HG03045 (cell line): ENCODE measurements around the gene ADM2.

ENCODE experiments used
- ATAC-seq: cut with Tn5 transposase; IDR thresholded peaks from one replicate; pipeline ENCODE4 v1.9.1; 2021; ENCODE audit warnings: mild to moderate bottlenecking, moderate library complexity; ENCODE audit not compliant: unreplicated experiment

The ADM2 gene

DNA sequence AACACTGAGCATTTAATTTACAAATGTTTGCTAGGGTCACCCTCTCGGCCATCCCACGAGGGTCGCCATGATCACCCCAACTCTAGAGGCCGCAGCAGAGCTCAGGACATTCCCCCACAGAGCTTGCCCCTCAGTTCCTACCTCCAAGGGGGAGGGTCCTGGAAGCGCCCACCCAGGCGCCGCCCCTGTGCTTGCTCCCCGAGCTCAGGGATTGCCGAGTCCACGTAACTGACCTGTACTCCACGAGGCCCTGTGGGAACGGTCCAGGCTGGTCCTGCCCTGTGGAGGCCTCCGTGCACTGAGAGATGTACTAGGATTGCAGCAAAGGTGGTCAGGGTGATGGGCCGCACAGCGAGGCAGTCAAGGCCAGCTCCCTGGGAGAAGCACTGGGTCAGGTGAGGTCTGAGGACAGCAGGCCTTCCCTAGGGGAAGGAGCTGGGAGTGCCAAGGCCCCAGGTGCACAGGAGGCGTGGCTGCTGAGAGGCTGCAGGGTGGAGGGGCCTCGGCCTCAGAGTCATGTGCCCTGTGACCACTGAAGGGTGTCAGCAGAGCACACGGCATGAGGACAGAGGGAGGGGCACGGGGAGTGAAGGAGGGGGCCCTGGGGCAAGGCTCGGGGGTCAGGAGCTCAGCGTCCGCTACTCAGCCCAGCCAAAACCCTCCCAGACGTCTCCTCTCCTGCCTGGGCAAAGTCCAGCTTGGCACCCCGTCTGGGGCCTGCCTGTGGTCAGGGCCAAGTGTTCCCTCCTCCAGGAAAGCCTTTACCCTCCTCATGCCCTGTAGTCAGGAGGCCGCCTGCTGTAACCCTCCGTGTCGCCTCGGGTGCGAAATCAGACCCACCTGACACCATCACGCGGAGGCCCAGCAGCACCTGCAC, 2.9 kb downstream of the ADM2 start:
- ATAC-seq = no peak

DNA sequence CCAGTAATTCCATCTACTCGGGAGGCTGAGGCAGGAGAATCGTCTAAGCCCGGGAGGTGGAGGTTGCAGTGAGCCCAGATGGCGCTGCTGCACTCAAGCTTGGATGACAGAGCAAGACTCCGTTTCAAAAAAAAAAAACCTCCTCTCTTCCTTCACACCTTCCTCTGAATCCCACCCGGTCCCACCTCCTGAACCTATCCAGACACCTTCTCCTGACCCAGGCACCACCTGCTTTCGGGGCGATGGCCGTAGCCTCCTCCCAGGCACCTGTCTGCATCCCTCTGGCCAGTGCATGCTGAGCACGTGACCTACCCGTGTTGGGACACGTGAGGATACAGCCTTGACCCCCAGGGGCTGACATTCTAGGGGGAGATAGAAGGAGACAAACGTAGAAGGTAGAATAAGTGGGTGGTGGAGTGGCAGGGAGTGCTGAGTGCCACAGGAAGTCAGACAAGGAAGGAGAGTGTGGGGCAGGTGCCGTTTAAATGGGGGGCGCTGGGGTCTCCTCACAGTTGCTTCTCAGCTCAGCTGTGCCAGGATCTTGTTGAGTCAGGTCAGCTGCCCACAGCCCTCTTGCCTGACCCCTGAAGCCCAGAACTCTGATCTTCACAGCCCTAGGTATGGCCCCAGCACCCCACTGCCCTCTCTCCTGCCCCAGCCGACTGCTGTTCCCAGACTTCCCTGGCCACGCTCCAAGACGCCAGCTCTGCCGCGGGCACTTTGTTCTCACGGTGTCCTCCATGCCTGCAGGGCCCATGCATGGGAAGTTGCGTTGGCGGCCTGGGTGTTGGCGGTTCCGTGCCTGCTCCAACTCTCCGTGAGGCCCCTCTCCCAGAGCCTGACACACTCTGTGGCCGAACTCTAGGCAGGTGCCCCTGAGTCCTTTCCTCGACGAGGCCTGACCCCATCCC, 4.1 kb downstream of the ADM2 start:
- no peak for ATAC-seq

DNA sequence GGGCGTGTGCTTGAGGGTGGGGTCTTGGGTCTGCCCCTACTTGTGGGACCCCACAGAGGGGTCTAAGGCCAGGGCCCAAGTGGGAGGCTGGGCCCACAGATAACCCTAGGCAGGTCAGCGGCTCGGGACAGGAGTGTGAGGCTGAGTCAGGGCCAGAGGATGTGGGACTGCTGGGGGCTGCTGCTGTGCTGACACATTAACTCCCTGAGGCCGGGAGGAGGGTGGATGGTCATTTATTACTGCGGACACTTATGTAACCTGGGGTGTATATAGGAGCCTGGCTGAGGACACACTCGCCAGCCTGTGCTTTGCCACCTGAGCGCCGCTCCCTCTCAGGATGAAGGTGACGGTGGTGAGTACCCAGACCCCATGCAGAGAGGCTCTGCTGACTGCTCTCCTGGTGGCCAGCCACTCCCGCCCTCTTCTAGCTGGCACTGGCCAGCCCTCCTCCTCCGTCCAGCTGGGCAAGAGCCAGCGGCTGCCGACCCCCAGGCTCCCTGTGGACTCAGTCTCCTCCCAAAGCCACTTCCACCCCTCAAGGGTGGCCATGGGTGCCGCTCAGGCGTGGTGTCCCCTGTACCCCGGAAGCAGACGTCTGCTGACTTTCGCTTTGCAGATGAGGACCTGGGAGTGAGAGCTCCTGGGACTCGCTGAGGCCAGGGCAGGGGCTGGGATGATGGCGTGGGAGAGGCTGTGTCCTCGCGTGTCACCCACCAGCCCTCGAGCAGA, 5.4 kb downstream of the ADM2 start, which contains the start of gene MIOX:
TSS of gene MIOX (plus strand) at position 299 of the 729 bp plus-strand sequence. CDS start at position 338, 39 bp downstream.
- no peak for ATAC-seq

DNA sequence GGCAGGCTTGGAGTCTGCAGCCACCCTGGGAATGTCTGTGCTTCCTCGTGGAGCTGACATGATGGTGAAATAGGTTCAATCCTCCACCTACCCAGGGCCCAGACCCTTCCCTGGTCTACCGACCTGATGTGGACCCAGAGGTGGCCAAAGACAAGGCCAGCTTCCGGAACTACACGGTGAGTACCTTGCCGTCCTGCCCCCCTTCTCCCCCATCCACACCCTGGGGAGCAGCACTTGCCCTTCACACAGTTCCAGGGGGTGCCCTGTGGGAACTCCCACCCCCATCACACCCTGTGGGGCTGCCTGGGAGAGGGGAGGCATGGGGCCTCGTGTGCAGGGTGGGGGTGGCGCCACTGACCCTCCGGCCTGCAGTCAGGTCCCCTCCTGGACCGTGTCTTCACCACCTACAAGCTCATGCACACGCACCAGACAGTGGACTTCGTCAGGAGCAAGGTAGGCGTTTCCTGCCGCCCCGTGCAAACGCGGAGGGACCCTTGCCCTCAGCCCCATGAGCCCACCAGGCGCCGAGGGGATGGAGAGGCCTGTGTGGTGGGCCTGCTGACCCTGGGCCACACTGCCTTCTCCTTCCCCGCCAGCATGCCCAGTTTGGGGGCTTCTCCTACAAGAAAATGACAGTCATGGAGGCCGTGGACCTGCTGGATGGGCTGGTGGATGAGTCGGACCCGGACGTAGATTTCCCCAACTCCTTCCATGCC, 6.1 kb downstream of the ADM2 start:
- ATAC-seq = no peak

DNA sequence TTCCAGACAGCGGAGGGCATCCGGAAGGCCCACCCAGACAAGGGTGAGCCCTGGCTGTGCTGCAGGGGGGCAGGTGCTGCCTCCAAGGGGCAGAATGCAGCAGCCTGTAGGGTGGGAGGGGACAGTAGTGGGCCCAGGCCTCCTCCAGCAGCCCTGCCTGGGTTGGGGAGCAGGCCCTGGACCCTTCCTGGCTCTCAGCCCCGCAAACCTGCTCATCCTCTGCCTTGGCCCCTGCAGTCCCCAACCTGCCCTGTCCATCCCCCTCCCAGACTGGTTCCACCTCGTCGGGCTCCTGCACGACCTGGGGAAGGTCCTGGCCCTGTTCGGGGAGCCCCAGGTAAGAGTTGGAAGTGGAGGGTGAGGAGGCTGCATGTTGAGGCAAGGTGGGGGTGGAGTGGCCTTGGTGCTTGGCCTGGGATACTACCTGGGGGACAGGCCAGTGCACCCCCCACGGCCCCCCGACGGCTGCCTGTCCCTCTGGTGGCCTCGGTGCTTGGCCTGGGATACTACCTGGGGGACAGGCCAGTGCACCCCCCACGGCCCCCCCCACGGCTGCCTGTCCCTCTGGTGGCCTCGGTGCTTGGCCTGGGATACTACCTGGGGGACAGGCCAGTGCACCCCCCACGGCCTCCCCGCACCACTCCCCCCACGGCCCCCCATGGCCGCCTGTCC, 6.8 kb downstream of the ADM2 start:
- ATAC-seq = no peak

DNA sequence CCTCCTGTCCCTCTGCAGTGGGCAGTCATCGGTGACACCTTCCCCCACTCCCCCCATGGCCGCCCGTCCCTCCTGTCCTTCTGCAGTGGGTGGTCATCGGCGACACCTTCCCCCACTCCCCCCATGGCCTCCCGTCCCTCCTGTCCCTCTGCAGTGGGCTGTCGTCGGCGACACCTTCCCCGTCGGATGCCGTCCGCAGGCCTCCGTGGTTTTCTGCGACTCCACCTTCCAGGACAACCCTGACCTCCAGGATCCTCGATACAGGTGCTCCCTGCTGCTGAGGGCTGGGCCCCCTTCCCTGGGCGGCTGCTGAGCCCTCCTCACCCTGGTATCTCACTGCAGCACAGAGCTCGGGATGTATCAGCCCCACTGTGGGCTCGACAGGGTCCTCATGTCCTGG, 7.5 kb downstream of the ADM2 start:
- ATAC-seq = no peak

DNA sequence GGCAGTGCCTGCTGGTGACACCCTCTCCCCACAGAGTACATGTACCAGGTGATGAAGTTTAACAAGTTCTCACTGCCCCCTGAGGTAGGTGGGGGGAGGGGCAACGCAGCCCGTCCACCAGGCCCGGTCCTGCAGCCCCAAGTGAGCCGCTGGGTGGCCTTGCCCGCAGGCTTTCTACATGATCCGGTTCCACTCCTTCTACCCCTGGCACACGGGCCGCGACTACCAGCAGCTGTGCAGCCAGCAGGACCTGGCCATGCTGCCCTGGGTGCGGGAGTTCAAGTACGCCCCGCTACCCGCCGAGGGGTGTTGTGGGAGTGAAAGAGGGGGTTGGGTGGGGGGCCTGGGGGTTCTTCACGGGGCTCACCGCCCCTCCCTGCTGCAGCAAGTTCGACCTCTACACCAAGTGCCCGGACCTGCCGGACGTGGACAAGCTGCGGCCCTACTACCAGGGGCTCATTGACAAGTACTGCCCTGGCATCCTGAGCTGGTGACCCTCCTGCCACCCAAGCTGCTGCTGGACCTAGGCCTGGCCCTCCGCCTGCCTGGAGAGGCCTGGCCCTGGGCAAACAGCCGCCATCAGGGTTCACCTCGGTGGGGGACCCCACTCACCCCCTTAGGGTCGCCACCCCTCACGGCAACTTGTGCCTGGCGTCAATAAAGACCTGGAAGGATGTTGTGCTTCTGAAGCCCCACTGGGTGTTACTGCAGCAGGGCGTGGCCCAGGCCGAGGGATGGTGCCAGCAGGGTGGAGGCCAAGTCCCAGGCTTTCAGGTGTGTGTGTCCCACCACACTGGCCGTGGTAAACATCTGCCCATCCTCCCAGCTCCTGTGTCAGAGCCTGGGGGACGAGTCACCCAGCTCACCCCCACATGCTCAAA, 8.3 kb downstream of the ADM2 start:
- ATAC-seq = no peak

DNA sequence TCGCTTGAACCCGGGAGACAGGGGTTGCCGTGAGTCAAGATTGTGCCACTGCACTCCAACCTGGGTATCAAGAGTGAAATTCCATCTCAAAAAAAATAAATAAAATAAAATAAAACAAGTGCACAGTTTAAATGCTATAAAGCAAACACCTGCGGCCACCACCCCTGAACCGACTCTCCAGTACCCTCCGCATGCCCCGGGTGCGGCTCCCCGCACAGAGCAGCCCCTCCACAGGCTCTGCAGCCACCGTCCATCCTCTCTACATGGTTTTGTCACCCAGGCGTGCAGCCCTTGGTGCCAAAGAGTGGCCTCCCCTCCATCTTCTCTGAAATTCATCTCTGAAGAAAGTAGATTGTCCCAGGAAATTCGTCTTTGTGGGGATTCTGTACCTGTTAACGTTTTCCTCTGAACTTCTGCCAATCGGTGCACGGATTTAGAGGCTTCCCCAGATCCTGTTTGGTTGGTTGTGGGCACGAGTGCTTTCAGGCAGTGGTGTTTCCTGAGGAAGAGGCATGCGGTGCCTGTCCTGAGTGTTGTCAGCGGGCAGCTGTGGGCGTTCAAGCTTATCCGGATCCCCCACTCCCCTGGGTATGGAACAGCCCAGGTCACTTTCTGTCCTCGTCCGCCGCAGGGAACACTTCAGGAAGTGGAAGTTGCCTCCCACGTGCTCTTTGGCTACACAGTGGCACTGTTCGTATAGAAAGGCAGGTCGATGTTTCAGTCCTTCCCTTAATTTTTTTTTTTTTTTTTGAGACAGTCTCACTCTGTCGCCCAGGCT, 9.4 kb downstream of the ADM2 start:
- ATAC-seq = no peak

DNA sequence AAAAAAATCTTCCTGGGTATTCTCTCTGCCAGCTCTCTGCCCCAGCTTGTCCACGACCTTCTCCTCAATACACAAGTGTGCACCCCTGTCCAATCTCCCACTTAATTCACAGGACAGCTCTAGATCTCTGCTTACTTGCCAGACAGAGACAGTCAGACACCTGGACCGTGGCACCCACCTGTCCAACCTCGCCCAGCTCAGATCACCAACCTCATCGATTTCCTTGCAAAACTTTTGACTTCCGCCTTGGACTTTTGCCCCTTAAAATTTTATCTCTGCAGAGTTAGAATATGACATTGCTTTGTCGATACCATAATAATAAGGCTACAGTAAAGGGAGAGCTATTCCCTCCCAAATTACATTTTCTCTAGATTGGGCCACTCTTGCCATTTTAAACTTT, 15.8 kb downstream of the ADM2 start:
- ATAC-seq = no peak

DNA sequence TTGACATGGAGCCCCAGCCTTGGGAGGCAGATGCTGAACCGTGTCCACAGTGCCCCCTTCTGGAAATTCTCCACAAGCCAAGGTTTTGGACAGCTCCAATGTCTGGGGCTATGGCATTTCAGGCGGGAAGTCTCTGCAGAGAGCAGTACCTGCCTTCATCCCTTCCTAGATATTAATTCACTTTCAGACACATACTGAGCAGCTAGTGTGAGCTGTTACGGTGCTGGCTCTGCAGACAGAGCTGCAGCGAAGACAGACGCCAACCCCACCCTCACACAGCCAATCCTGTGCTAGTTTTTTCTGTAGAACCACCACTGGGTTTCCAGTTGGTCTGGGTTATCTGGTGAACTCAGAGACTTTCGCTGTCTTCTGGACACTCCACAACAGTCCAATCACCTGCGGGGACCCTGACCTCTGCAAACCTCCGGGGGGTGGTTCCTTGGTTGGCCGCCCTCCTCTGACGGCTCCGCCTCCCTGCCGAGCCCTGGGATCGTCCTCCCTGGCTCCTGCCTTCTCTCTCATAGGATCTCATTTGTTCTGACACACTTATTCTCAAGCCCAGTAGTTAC, 17.1 kb downstream of the ADM2 start:
- ATAC-seq = no peak

DNA sequence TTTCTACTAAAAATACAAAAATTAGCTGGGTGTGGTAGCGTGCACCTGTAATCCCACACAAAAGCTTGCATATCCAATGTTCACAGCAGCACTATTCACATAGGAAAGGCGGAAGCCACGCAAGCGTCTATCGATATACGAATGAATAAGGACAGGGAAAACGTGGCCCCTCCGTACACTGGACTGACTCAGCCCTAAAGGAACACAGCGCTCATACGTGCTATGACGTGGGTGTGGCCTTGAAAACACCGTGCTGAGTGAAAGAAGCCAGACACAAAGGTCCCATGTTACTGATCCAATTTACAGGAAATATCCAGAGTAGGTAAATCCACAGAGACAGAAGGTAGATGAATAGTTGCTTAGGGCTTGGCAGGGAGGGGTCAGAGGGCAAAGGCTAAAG, 19.1 kb downstream of the ADM2 start:
- ATAC-seq = no peak

DNA sequence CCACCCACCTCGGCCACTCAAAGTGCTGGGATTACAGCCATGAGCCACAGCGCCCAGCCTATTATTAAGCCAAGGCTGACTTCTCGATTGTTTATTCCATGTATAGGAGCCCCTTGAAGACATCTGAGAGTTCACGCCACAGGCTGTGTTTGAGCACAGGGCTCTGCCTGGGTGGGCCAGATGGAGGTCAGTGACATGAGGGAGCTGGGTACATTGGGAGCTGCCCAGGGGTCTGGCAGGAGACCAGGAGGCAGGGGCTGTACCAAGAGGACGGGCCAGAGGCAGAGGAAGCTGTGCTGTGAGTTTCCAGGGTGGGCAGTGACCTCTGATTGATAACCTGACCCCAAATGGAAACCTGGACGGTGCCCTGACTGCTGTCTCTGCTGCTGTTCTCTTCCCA, 20.8 kb downstream of the ADM2 start:
- ATAC-seq = no peak

DNA sequence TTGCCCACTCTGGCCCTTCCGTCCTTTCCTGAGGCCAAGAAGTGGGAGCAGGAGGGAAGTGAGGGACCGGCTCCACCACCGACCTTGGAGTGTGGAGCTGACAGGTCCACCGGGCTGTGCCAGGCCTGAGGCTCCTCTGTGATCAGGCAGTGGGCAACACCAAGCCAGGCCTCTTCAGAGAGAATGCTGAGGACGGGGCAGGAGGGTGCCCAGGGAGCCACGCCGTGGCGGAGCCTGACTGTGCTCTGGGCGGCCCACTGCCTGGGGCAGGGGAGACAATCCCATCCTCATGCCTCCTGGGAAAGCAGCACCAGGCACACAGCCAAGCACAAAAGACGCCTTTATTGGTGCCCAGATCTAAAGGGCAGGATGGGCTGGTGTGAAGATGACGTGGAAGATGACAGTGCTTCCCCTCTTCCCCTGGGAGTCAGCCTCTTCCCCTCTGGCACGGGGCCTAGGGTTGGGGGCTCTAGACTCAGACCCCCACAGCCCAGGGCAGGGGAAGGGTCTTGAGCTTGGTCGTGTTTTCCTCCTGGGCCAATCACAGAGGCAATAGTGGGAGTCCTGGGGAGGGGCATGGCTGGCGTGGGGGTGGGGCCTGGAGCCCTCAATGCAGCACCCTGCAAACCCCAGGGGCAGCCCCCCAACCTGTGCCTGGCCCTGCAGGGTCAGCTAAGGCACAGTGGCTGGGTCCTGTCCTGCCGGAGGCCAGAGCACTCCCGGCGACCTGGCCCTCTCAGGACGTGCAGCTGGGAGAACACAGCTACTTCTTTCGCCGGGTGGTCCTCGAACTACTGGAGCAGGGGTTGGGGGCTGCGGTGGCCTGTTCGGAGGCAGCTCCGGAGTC, 21.5 kb downstream of the ADM2 start:
- no peak for ATAC-seq

DNA sequence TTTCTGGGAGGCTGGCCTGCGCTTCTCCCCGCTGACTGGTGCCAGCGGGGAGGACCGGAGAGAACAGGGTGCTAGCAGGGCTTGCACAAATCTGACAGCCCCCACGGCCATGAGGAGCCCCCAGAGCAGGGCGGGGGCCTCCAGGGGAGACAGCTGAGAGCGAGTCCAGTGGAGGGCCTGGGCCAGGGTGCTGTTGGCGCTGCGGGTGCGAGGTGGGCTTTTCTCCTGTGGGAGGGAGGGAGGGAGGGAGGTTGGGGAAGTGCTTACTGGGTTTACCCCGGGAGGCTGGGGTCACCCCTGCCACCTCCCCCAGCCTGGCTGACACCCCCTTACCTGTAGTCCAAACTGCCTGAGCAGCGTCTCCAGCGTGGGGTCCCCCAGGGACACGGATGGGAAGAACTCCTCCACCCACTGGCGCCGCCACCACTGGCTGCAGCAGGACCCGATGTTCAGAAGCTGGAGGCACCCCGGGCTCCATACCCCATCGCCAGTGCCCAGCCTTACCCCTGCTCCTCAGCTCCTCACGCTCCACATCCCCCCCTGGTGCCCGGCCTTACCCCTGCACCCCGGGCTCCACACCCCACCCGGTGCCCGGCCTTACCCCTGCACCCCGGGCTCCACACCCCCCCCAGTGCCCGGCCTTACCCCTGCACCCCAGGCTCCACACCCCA, 22.3 kb downstream of the ADM2 start:
- ATAC-seq = no peak

DNA sequence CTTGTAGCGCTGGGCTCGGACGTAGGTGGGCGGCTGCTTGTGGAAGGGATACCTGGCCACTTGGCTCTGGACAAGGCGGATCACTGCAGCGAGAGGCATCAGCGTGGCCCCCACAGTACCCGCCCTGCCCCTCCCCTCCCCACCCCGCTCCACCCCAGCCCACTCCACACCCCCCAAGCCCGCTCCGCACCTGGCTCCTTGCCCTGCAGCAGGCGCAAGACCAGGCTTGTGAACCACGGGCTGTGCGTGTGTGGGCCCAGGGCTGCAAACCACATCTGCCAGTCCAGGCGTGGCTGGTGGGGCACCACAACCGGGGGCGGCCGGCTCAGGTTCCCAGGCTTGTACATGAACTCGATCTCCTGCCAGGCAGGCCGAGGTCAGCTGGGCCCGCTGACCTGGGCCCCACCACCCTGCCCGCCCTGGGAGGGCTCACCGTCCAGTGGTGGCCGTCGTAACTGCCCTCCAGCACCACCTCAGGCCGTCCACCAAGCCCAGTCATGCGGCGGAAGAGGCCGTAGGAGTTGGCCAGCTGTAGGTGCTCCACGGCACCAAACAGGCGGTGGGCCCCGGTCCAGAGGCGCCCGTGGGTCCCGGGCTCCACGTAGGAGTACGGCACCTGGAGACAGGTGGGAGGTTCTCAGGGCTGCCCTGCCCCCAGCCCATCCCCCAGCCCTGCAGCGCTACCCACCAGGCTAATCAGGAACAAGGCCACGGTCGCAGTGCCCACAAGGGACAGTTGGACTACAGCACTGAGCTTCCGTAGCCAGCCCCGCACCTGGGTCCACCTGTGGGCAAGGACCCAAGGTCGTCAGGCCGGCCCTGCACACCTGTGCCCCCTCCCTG, 23.2 kb downstream of the ADM2 start:
- no peak for ATAC-seq
